Ureter (tissue), 1 donor: ENCODE data around the gene SH3RF3. TPM values are rescaled to one million over a fixed set of nuclear protein-coding genes. Genes with fewer than 3 reads are reported as not detected.

Experiments
- DNase-seq: peaks from one replicate; pipeline ENCODE4 v3.0.0-alpha.2; 2020; ENCODE audit warnings: low spot score
- total RNA-seq: library from RNA; stranded (reverse); gene quantifications from one replicate; pipeline ENCODE4 v1.2.4, GENCODE V29; 2023
- donor health status: DM: yes; HTN: yes; CAD: no.

The SH3RF3 gene
- total RNA-seq, 1 donor from 2014 or later = 8.0 TPM

DNA sequence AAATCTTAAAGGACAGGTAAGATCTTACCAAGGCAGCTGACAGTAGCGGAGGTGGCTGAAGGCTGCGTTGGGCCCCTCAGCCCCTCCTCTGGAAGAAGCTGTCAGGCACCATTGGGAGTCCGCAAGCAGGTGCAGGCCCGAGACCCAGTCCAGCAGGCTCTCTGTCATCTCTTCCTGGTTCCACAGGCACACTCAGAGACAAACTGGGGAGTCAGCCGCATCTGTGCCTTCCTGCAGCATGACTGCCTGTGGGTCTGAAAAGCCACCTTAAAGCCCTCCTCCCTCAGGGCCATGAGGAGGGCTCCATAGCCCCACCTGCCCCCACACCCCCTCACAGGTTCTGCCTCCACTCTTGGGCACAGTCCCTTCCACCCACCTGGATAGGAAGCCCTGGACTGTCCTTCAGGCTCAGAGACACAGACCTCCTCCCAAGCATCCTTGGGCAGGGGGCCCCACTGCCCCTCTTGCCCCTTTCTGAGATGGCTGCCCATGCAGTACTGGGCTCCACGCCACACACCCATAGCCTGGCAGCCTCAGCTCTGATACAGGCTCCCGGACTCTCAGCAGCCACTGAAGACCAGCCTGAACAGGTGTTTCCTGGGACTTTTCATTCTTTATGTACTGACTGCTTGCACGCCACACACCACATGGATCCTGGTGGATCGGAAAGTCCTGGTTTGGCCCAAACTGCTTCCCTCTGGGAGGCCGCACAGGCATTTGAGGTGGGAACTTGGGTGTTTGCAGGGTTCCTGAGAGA, 245.0 kb downstream of the SH3RF3 start:
- DNase-seq = peak; percentile 44

DNA sequence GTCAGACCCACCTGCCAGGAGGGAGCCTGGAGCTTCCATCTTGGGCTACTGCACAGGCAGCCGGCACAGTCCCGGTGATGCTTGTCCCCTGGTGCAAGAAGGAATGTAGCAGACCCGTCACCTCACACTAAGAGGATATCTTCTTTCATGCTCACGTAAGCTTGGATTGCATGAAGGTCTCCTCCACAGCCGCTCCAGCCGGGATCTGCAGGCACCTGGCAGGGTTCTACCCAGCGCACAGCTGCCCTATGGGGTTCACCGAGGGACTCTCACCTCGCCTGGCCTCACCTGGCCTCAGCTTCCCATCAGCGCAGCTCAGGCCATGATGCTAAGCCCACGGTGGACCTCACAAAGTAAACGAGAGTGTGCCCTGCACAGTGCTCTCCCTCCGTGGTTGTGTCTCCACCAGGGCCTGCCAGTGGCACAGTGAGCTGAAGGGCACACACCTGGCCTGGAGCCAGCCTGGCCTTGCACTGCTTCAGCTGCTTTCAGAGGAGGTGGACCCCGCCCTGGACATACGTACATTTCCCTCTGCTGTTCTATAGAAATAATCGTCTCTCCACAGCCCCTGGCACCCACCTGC, 245.6 kb downstream of the SH3RF3 start:
- DNase-seq = peak; percentile 31

DNA sequence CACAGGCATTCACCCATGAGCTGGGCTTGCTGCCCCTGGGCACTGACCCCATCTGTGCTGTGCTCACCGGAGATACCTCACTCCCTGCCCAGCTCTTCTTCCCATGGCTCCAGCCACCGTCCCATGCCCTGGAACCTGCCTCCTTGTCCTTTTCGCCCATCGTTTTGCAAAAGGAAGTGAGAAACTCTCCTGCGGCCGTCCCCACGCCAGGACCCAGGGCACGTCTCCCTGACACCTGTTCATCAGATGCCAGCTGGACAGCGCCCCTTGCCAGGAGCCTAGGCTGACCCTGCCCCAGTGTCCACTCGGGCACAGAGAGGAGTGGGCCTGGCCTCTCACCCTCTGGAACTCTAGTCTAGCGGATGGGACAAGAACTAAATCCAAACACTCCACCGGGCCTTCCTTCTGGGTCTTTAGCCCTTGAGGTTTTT, 246.1 kb downstream of the SH3RF3 start:
- DNase-seq = peak; percentile 35

DNA sequence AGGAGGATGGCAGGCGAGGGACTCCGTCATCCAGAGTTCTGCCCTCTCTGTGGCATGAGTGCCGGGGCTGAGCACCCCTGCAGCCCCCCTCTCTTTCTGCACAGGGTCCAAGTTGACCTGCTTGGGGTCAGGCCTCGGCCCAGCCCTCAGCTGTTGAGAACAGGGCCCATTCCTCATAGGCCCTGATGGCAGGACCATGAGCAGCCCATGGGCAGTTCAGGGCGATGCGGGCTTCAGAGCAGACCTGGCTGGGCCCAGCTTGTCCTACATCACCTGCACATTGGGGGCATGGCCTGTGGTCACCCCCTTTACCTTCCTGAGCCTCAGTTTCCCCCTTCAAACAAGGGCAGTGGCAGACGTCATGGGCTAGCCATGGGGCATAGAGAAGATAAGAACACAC, 246.7 kb downstream of the SH3RF3 start:
- DNase-seq = peak; percentile 27

DNA sequence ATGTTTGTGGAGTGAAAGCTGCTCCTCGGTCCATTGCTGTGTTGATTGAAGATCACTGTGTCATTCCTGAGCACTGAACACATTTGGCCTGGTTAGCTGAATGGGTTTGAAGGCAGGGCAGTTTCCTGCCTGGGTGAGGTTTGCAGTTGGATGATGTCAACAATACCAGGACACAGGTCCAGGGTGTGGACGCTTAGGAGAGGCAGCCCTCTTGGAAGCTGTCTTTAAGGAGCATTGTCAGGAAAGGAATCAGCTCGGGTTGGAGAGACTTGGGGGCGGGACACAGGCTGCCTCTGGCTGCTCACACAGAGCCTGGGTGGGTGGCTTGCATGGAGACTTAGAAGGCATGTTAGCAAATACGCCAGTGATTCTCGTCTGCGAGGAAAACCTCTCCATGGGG, 247.1 kb downstream of the SH3RF3 start:
- DNase-seq = peak; percentile 38

DNA sequence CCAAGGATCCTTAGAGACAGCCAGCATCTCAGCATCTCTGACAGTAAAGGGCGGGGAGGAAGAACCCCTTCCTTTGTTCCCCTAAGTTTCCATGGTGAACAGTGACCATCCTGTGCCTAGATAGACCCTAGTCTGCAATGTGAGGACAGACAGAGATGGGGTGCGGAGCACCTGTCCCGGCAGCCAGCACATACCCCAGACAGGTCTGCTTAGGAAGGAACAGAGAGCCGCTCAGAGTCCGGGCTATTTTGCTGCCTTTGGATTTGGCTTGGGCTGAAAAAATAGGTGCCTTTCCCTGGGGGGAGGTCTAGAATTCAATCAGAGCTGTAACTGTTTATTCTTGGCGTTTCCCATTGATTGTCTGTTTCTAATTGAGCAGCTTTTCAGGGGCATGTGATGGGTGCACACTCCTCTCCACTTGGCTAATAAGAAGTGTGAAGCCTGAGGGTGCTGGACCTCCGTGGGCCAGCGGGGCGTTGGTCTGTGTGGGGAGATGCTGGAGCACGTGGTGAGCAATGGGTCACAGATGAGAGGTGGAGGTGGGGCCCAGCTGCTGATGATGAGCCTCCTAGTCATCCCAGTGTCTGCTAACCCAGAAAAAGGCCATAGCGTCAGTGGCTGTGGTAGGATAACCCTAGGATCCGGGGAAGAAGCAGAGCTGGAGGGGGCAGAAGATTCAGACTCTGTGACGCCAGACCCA, 247.9 kb downstream of the SH3RF3 start:
- DNase-seq = no peak

DNA sequence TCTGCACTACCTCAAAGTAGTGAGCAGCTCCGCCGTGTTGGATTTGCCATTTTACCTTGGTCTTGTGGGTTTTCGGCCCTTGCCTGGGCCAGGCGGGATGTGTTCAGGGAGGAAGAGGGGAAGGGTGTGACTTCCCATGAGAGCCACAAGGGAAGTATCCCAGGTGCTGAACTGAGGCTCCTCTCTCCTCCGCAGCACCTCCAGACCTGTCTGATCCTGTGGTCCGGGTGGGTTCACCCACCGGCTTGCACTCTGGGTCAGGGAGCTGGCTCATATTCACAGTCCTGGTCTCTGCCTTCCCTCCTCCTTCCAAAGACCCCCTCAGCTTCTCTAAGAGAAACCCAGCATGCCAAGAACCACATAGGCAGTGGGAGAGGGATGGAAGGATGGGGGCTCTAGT, 249.0 kb downstream of the SH3RF3 start:
- no peak for DNase-seq

DNA sequence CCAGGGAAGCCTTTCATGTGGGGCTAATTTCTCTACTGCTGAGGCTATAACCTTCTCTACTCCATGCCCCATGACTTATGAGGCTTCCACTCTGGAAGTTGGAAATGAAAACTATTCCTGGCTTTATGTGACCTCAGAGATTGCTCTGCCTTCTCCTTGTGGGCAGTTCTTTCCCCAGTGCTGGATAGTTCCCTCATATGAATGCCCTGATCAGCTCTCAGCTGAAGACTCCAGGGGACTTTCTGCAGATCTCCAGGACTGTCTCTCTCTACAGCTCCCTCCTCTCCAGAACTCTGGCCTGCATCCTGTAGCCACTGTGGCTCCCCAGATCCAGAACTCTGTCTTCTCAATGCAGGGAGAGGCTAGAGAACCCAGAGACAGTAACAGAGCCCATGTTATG, 249.7 kb downstream of the SH3RF3 start:
- DNase-seq = no peak

DNA sequence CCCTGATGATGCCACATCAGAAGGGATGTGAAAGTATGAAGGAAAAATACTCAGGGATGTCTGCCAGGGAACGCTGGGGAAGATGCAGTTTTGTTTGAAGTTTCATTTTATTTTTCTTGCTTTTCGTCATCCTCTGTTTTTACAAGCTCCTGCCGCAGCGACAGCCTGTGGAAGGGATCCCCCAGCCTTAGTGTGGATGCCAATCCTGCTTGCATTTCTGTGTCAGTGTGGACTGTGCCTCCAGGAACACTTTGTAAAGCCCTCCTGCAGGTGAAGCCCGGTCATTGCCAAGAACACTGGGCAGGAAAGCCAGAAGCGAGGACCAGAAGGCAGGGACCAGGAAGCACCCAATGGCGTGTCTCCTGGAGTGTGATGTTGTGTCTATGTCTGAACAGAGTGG, 250.5 kb downstream of the SH3RF3 start:
- DNase-seq = no peak

DNA sequence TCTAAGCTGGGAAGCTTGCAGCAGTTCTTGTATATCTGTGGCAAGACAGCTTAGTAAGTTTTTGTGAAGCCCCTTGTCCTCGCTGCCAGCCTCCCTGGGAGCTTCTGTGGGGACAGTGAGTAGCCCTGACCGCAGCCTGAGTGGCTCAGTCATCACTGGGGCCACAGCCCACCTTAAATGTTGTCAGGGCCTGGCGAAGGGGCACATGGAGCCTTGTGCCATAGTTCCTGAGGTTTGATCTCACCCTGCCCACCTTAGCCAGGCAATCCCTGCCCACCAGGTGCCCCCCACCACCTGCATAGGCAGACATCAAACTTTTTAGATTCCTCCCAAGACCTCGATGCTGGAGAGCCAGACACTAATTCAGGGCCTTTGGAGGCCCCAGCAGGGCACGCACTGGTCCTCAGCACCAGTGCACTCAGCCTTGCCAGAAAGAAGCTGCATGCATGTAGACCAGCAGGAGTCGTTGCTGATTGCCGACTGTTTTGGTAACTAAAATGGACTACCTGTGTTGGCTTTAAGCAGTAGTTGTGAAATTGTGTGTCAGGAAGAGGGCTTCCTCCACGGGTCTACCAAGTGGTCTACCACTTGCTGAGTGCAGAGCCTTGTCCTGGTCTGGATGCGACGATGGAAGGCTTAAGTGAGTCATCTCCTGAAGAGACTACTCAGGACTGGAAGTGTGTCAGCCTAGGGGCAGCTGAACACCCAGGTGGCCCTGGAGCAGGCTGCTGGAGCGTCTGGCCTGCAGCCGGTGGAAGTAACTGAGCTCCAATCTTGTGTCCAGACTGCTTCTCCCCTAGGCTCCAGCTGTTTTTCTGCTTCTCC, 251.7 kb downstream of the SH3RF3 start:
- DNase-seq = no peak

DNA sequence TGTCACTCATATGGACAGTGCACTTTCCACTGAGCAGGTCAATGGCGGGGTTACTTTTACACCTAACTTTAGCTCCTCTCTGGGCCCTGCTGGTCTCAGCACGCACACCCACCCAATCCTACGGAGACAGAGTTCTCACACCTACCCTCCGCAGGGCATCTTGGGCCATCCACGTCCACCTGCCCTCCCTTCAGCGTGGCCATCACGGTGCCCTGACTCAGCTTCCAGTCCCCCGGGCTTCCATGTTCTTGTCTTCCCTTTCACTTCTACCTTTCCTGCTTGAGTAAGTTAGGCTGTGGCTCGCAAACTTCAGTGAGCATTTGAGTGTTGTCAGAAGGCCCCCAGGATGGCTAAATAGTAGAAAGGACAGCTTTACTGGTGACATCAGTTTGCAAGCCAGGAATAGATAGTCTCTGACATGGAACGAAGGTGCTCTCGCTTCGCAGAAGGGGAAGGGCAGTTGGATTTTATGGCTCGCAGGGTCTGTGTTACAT, 252.4 kb downstream of the SH3RF3 start:
- DNase-seq = no peak

DNA sequence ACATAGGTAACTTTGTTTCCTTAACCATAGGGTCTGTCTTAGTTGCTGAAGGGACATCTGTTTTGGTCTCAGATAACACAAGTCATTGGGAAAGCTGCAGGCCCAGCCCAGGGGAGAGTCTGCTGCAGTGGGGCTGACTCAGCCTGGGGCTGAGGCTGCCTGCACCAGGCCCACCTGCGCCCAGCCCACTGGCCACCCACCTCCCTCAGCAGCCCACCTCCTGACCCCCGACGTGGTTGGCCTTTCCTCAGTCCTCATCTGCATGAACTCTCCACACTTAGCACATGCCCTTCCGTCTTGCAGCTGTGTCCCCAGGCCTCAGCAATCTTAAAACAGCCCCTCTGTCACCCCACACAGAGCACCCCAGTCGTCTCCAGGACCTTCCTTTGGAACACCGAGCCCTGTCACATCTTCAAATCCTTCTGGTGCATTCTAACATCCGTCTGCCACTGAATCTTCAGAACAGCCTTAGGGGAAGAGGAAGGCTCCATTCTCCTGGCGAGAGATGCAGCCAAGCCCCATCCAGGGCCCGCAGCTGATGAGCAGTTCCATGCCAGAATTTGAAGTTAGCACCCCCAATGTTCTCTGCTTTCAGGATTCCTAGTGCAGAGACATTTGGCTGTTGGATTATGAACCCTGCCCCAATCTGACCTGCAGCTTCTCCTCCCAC, 253.4 kb downstream of the SH3RF3 start:
- no peak for DNase-seq

DNA sequence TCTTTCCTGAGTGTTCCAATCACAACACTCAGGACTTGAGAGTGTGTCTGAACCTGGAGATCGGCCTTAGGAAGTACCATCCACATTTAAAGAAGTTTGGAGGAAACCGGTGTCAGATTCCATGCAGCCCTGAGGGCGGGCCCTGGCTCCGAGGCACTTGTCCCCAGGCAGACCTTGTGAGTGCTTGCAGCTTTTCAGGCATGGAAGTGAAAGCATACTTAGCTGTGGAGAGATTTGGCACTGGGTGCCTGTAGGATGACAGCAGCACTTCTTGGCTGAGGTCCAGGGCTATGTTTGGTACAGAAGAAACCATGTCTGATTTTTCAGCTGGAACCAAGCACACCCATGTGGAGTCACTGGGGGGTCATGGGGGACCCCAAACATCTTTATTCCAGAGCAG, 253.9 kb downstream of the SH3RF3 start:
- peak; percentile 78 for DNase-seq

DNA sequence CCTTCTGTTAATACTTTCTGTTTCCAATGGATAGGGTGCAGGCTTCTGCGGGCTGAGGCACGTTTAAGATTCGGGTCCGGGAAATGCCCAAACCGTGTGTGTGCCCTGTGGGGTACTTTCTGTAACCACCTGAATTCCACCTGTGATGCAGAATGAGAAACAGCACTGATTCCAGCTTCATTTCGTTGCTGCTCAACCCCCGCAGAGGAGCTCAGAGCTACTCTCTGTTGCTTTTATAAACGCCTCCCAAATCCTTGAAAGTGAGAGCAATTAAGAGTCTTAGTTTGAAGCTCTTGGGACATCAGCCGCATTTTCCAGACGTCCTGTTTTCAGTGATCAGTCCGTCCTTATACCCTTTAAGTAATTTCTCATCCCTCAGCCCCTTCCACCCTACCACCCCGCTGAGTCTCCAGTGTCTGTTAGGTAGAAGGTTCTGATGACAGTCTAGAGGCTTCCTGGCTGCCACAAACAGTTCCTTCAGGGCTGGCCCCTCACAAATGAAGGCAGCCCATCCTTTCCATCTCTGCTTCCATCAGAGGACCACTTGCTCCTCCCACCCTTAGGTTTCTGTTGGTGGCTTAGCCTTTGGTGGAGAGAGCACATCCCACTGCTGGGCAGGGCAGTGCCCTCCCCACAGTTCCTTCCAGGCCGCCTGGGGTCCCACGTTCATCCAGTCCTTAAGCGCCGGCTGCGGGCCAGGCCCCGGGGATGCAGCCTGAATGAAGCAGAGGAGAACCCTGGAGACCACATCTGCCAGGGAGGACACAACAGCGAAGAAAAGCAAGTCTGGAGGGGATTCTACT, 254.7 kb downstream of the SH3RF3 start:
- DNase-seq = no peak

DNA sequence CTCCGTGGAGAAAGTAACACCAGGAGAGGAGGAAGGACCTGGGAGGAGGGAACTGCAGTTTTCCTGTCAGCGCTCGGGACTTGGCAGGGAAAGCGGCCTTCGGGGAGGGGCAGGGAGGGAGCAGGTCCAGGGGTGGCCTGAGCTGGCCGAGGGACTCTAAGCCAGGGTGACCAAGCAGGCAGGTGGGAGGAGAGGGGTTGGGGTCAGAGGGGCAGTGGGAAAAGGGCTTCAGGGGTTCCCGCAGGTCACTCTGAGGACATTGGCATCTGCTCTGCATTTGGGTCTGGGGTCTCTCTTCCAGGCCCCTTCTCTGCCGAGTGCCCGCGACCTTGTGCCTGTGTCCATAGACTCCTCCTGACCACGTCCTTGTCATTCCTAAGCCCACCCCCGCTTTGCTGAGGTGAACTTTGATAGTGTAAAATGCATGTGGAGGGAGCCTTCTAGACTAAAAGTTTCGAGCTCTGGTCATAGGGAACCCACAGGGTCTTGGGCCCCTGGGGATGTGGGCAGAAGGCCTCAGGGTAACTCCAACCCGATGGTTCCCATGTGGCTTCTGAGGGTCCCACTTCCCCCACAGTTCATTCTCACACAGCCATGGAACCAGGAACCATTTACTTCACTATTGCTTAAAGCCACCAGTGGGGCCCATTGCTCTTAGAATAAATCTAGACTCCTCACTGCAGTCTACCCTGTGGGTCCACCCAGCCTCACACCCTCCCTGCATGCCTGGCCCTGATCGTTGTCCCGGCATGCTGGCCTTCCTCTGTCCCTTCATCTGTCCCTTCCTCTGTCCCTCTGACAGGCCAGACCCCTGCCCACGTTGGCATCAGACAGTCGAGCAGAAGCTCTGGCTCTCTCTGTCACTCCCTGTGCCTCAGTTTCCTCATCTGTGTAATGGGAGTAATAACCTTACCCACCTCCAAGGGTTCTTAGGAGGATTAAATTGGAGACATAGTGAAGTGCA, 255.6 kb downstream of the SH3RF3 start:
- no peak for DNase-seq

DNA sequence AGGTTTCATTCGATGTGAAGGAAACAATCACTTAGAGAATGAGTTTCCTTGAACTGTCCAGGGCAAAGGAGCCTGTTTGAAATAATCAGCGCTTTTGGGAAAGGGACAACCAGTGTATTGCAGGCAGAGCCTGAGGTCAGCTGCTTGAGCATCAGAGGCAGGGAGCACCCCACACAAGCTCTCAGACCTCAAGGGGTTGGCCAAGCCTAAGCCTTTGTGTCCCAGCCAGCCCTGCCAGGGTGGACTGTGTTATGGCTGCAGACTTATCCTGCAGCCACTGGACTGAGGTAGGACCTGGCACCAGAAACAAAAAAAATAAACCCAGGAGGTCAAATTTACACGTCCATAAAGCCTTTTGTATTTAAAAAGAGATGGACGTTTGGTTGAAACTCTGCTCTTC, 256.5 kb downstream of the SH3RF3 start:
- DNase-seq = no peak

DNA sequence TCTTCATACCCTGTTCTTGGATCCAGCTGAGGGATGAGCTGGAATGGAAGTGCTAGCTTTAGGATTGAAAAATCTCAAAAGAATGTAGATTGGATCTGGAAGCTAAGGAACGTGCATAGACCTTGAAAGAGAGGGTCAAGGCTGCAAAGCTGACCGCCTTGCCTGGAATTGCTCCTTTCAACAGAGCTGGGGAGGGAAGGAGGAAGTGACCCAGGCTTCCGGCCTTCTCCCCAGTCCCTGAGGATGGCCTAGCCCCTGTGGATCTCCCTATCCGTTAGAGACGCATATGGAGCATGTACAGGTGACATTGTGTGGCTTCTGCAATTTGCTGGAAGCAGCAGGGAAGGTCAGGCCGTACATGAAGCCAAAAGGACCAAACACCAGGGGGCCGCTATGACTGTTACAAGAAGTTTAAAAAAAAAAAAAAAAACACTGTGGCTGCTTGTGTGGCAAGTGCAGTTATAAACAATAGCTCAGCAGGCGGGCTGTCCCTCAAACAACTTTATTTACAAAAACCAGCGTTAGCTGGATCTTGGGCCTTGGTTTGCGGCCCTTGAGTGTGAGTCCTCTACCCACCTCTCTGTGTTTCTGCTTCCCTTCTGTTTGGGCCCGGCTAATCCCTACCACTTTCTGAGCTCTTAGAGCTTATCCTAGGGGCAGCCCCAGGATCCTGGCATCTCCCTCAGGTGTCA, 257.1 kb downstream of the SH3RF3 start:
- no peak for DNase-seq

DNA sequence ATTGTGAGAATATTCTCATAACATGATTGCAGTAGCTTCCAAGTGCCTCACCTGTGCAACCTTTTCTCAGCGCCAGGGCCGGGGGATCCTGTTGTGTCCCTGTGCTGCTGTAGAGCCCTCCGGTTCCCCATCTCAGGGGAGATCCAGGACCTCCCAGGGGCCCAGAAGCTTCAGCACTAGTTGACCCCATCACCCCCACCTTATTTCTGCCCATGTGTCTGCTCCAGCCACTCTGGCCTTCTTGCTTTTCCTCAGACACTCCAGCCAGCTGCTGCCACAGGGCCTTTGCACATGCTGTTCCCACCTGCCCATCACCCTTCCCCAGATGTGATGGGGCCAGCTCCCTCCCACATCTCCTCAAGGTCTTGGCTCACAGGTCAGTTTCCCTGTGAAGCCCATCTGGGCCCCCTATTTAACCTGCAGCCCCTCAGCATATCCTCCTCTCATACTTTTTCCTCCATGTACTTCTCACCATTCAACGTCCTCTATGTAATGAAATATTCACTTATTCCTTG, 258.3 kb downstream of the SH3RF3 start:
- DNase-seq = no peak
